ENCODE data around the gene CREM. TPM values are rescaled to one million over a fixed set of nuclear protein-coding genes. Genes with fewer than 3 reads are reported as not detected.
A peak's percentile ranks its signal among the peaks of the same experiment; 100 is the strongest.

Gene CREM
- total RNA-seq, 1 donor = 33.7 TPM

DNA sequence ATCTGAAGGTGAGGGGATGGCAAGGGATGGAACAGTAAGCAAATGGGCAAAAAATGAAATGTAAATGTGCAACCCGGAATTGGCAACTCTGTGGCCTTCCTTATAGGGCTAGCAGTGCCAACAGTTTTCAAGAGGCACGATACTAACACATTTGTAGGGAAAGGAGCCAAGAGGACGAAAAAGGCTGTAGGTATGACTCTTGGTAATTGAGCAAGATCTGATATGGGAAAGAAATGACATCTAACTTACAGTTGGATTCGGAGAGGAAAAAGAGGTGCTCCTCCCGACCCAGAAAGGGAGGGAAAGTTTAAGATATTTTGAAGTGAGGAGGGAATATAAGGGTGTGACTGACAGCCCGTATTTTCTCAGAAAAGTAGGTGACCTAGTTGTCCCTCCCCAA, 2.1 kb upstream of the CREM start:
- TF ChIP-seq CTCF (IDR thresholded peaks at IDR 0.05; ENCODE audit: insufficient read depth, low read depth, low read length) = no peak
- H3K4me3 ChIP-seq (ENCODE audit: low read depth, low read length) = no peak overlapping the region
- DNase-seq (ENCODE audit: low read depth) = no peak

GRCh38 chr10:35126062-35126529, 550 bp upstream of the CREM start:
- H3K4me3 ChIP-seq (ENCODE audit: low read depth, low read length) = peak overlapping the region; percentile 72
- DNase-seq (ENCODE audit: low read depth) = no peak
- no peak for TF ChIP-seq CTCF (IDR thresholded peaks at IDR 0.05; ENCODE audit: insufficient read depth, low read depth, low read length)

DNA sequence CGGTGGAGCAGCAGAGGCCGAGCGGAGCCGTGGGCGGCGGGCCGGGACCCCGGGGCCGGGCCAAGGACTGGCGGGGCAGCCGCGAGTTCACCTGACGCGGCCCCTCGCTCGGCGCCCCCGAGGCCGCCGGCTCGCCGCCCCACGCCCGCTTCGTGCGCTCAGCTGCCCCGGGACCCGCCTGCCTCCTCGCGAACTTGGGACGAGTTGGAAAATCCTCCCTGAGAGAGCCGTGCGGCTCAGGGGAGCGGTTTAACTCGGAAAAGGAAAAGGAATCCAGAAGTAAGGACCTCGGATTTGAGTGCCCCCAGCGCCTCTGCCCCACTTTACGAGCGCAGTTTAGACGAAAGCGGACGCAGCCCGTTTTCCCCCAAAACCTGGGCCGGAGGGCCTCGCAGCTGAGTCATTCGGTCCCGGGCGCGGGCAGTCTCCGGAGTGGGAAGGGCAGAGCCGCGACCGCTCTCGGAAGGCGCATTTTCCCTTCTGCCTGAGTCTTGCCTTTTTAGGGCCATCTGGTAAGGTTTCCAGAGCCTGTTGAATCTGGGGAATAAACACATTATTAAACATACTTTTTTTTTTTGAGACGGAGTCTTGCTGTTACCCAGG, 744 bp downstream of the CREM start:
- TF ChIP-seq CTCF (IDR thresholded peaks at IDR 0.05; ENCODE audit: insufficient read depth, low read depth, low read length) = no peak
- DNase-seq (ENCODE audit: low read depth) = peak; percentile 75

DNA sequence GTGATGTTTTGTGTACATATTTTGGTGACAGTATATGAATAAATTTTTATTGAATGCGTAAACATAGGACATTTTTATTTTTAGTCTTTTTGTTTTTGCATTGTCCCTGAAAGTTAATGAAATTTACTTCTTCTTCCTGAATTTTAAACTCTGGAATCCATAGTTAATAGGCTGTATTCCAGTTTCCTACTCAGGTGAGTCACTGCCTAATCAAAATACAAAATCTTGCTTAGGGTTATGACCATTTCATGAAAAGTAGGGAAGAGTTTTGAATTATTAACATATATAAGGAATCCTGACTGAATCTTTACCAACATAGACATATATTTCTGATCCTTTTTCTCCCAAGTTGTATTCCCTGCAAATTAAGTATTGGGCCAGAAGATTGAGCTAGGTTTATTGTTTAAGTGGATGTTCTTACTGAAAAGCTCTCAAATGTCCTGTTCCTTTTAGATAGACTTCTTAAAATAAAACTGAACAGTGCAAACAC, 2.6 kb downstream of the CREM start:
- TF ChIP-seq CTCF (IDR thresholded peaks at IDR 0.05; ENCODE audit: insufficient read depth, low read depth, low read length) = no peak
- DNase-seq (ENCODE audit: low read depth) = no peak
- H3K4me3 ChIP-seq (ENCODE audit: low read depth, low read length) = no peak overlapping the region

More for the DNA sequence above, 744 bp downstream of the CREM start:
- H3K4me3 ChIP-seq (ENCODE audit: low read depth, low read length) = peak overlapping the region; percentile 72

- no peak for DNase-seq (ENCODE audit: low read depth)
- no peak for TF ChIP-seq CTCF (IDR thresholded peaks at IDR 0.05; ENCODE audit: insufficient read depth, low read depth, low read length)
- no peak overlapping the region for H3K4me3 ChIP-seq (ENCODE audit: low read depth, low read length)
Observed at GRCh38 chr10:35130663-35131062, 4.0 kb downstream of the CREM start.

- no peak for DNase-seq (ENCODE audit: low read depth)
- H3K4me3 ChIP-seq (ENCODE audit: low read depth, low read length) = no peak overlapping the region
- TF ChIP-seq CTCF (IDR thresholded peaks at IDR 0.05; ENCODE audit: insufficient read depth, low read depth, low read length) = no peak
Observed at GRCh38 chr10:35132727-35133126, 6.1 kb downstream of the CREM start.

DNA sequence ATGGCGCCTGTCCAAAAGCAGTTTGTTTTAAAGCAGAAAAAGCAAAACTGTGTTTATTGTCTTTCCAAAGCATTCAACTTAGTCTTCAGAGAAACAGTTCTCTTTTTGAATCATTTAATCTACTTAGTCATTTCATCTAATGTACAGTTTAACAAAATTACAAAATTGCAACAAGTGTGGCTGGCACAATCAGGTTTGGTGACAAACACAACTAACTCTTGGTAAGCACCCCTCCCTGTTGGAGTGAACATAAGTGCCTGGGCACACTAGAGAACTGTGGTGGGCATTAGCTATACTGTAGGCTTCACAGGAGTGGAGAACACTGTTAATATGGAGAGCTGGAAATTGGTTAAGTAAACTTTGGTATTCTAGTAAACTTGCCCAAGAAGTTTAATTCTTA, 6.9 kb downstream of the CREM start:
- no peak overlapping the region for H3K4me3 ChIP-seq (ENCODE audit: low read depth, low read length)
- TF ChIP-seq CTCF (IDR thresholded peaks at IDR 0.05; ENCODE audit: insufficient read depth, low read depth, low read length) = no peak
- no peak for DNase-seq (ENCODE audit: low read depth)

Measured in fibroblast of villous mesenchyme (primary cell).